A549 (cell line): ENCODE results near the gene THSD7A. TPM values are rescaled to one million over a fixed set of nuclear protein-coding genes. Genes with fewer than 3 reads are reported as not detected.

Source experiments
- ATAC-seq, 2 experiments: fragments of 200-7000 bp in 1 of 2; fragments of >200 bp in 1 of 2; cut with Nextera tagmentation in 1 of 2; cut with Tn5 transposase in 1 of 2; 3 replicates each; pipeline versions ENCODE4 v1.8.0 to v1.9.1; 2018 to 2020; ENCODE audit warnings: mild to moderate bottlenecking in 1 of 2, moderate library complexity in 1 of 2
- CTCF ChIA-PET: fragments of 300-600 bp; sonication (Branson Sonifier 250); formaldehyde crosslinking; extraction: SDS; loops from one replicate; lab custom pipeline; 2021; ENCODE audit warnings: antibody characterized with exemption, inconsistent platforms; lab: Yijun Ruan, JAX
- POLR2A ChIA-PET: fragments of 350-600 bp; formaldehyde crosslinking; extraction: SDS; loops from one replicate; lab custom pipeline; 2021; ENCODE audit warnings: antibody characterized with exemption, inconsistent platforms; lab: Yijun Ruan, JAX
- DNase-seq, 2 experiments: peaks; one replicate each; pipeline versions ENCODE4 v3.0.0 to v3.0.0-alpha.2; 2011 to 2016; ENCODE audit warnings: low read depth in 1 of 2, low spot score in 1 of 2
- FAIRE-seq: peaks from 2 replicates; lab custom pipeline; 2011; peaks lifted over from hg19 to GRCh38; lab: Jason Lieb, UNC
- H3K27ac ChIP-seq, 2 experiments: fragments of >200 bp; sonication (Bioruptor Twin); formaldehyde crosslinking; 3 replicates each; pipeline ENCODE4 v1.5.1; 2016 to 2017
- H3K4me1 ChIP-seq: fragments of >200 bp; sonication (Bioruptor Twin); formaldehyde crosslinking; 3 replicates; pipeline ENCODE4 v1.6.1; 2016
- H3K4me2 ChIP-seq: fragments of >200 bp; sonication (Bioruptor Twin); formaldehyde crosslinking; 3 replicates; pipeline ENCODE4 v1.6.1; 2016
- H3K4me3 ChIP-seq: fragments of >200 bp; sonication (Bioruptor Twin); formaldehyde crosslinking; 3 replicates; pipeline ENCODE4 v1.5.1; 2016
- H3K9me3 ChIP-seq: fragments of >200 bp; sonication (Bioruptor Twin); formaldehyde crosslinking; 3 replicates; pipeline ENCODE4 v1.6.1; 2016
- CEBPB ChIP-seq, 2 experiments: fragments of >200 bp in 1 of 2; sonication (Bioruptor Twin) in 1 of 2; formaldehyde crosslinking in 1 of 2; IDR thresholded peaks; 2 replicates each; pipeline ENCODE4 v1.6.1; 2012 to 2016
- CHD2 ChIP-seq: fragments of 150-350 bp; IDR thresholded peaks from 2 replicates; pipeline ENCODE4 v1.6.1; 2014; ENCODE audit warnings: low read length; ENCODE audit not compliant: partially characterized antibody
- HDAC2 ChIP-seq: fragments of 200-600 bp; sonication (generic); IDR thresholded peaks from 2 replicates; pipeline ENCODE4 v1.6.1; 2016
- HOXA7 ChIP-seq: fragments of 250-450 bp; sonication (Bioruptor Pico); IDR thresholded peaks from 2 replicates; pipeline ENCODE4 v1.5.0; 2020; ENCODE audit warnings: mild to moderate bottlenecking, moderate library complexity
- HOXB5 ChIP-seq: fragments of 250-450 bp; sonication (Bioruptor Pico); IDR thresholded peaks from 2 replicates; pipeline ENCODE4 v1.5.0; 2020; ENCODE audit warnings: mild to moderate bottlenecking, moderate library complexity
- JUN ChIP-seq, 2 experiments: fragments of >200 bp; sonication (Bioruptor Twin); formaldehyde crosslinking; IDR thresholded peaks; 2 replicates in 1 of 2; 3 replicates in 1 of 2; pipeline ENCODE4 v1.6.1; 2016 to 2017
- JUNB ChIP-seq: fragments of >200 bp; sonication (Bioruptor Twin); formaldehyde crosslinking; IDR thresholded peaks from 2 replicates; pipeline ENCODE4 v1.6.1; 2016
- MAFK ChIP-seq: fragments of 450-650 bp; IDR thresholded peaks from 2 replicates; pipeline ENCODE4 v1.6.1; 2014; ENCODE audit not compliant: partially characterized antibody
- NFE2L2 ChIP-seq: fragments of 150-350 bp; conservative IDR thresholded peaks from 2 replicates; pipeline ENCODE4 v1.6.1; 2014; ENCODE audit warnings: low read length
- NPAS2 ChIP-seq: fragments of 250-450 bp; sonication (Bioruptor Pico); IDR thresholded peaks from 2 replicates; pipeline ENCODE4 v1.8.0; 2022; ENCODE audit warnings: mild to moderate bottlenecking, moderate library complexity, borderline replicate concordance
- NR3C1 ChIP-seq: fragments of >200 bp; sonication (Bioruptor Twin); formaldehyde crosslinking; IDR thresholded peaks from 3 replicates; pipeline ENCODE4 v1.6.1; 2017
- POLR2AphosphoS2 ChIP-seq: conservative IDR thresholded peaks from 2 replicates; pipeline ENCODE4 v1.6.1; 2012; ENCODE audit warnings: low read length, improper control_type of control experiment, inconsistent platforms
- RCOR1 ChIP-seq: fragments of 150-350 bp; IDR thresholded peaks from 2 replicates; pipeline ENCODE4 v1.6.1; 2014; ENCODE audit warnings: antibody characterized with exemption, low read length, low read depth
- RFX5 ChIP-seq: fragments of 450-650 bp; IDR thresholded peaks from 2 replicates; pipeline ENCODE4 v1.7.1; 2014; ENCODE audit warnings: antibody characterized with exemption, mild to moderate bottlenecking, moderate library complexity
- SREBF2 ChIP-seq: fragments of 450-650 bp; IDR thresholded peaks from 2 replicates; pipeline ENCODE4 v1.6.1; 2014; ENCODE audit warnings: mild to moderate bottlenecking, moderate library complexity
- ZNF302 ChIP-seq: fragments of 250-450 bp; sonication (Bioruptor Pico); IDR thresholded peaks from 2 replicates; pipeline ENCODE4 v1.9.0; 2021; ENCODE audit warnings: inconsistent platforms, mild to moderate bottlenecking, moderate library complexity
- ZSCAN20 ChIP-seq: fragments of 250-450 bp; sonication (Bioruptor Pico); IDR thresholded peaks from 2 replicates; pipeline ENCODE4 v1.8.0; 2022; ENCODE audit warnings: mild to moderate bottlenecking, moderate library complexity
- WGBS: methylation state at CpG from one replicate; pipeline ENCODE4 v1.1.6; 2017; ENCODE audit errors: missing lambda C conversion rate; 5-methylcytosine and 5-hydroxymethylcytosine counted together
- polyA plus RNA-seq, 4 experiments: library from polyadenylated mRNA; depleted of rRNA in 3 of 4; stranded (reverse); fragments of >200 nt; fragmentation: RNase III in 1 of 4; extraction: RNeasy Plus Mini Kit Qiagen cat#74134 plus additional on column Dnase treatment in 1 of 4; gene quantifications; 2 replicates in 3 of 4; 3 replicates in 1 of 4; pipeline ENCODE4 v1.2.3, GENCODE V29; 2011 to 2017
- TF ChIP-seq, protein P1 (sequence below): fragments of 150-350 bp; IDR thresholded peaks from 2 replicates; pipeline ENCODE4 v1.6.1; 2014; ENCODE audit warnings: low read depth, mild to moderate bottlenecking, low read length
- TF ChIP-seq, protein P2 (sequence below): IDR thresholded peaks from 2 replicates; pipeline ENCODE4 v1.6.1; 2012
- TF ChIP-seq, protein P3 (sequence below): fragments of 250-450 bp; sonication (Bioruptor Pico); IDR thresholded peaks from 2 replicates; pipeline ENCODE4 v1.5.0; 2020; ENCODE audit warnings: low read depth, mild to moderate bottlenecking, moderate library complexity

The THSD7A gene
- polyA plus RNA-seq, 2 of the 4 experiments (the other 2 are of a cell fraction) = 5.7 to 11.8 TPM

DNA sequence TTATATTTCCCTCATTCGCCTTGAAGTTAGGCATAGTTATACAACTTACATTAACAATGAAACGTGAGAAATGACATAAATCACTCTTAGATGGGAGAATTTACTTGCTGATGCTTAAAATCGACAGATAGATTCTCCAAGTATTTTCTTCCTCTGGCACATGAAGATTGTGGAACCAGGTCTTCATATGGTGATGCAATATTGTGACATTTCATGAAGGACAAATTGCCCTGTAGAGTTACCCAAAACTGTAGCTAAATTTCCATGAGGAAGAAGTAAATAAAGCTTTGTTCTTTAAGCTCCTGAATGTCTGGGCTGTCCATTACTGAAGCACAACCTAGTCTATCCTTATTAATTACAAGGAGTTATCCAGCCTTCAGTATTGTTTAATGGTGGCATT is 353.1 kb downstream of the THSD7A start:
- no peaks in the 10 kb centered on the region for H3K4me1 ChIP-seq
- no peak for DNase-seq
- CTCF ChIA-PET = no interaction called here
- H3K9me3 ChIP-seq = no peaks in the 10 kb centered on the region
- POLR2A ChIA-PET = no interaction called here
- TF ChIP-seq MAFK (no peak), HOXB5 (CRISPR knock-in tag) (no peak), CEBPB (IDR thresholded peaks at IDR 0.05) (peak in 1 of 2 experiments; percentile 6; a peak in 1 of 4 replicates)
- 48% methylated on average over 3 of the region's 3 CpGs for WGBS
- no peak overlapping the region for H3K4me2 ChIP-seq
- no peak for FAIRE-seq
- ATAC-seq = no peak
- no peak overlapping the region for H3K27ac ChIP-seq
- H3K4me3 ChIP-seq = no peak overlapping the region

DNA sequence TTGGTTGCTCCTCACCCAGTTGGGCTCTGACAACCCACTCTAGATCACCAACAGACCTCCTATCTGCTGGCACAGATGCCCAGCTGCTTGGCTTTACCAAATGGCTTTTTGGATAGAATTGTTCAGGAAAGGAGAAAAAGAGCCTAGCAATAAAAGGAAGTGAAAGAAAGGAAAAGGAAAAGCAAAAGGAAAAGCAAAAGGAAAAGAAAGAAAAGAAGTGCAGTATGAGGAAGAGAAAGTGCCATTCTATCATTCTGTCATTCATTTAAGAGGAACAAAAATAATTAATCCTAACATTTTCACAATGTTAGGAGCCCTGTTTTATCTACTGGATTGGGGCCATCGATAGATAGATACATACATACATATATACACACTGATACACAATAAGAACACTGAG is 353.6 kb downstream of the THSD7A start:
- CTCF ChIA-PET = no interaction called here

DNA sequence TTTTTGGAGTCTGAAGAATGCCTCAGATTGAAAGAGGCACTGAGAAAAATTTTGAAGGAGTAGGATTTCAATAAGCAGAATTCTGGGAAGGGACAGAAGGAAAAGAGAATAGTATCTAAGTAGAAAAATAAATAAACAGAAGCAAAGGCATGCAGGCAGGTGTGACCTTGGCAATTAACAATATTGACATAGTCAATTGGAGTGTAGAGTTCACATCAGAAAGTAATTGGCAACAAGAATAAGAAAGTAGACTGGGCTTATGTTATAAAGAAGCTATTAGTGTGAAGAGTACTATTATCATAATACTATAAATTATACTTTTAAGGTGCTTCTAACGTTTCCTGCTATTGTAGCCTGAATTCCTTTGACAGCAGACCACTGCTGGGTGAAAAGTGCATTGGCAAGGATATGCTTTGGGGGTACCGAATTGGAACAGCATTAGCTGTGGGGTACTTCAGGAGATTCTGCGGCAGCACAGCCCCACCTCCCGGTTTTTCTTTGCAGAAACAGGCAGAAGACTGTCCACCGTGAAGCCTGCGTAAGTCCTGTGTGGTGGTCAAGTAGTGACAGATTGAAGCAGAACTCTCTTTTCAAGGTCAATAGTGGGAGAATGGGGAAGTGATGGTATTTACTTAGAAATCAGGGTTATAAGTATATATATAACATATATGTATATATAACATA is 357.0 kb downstream of the THSD7A start:
- CTCF ChIA-PET = no interaction called here
- Histone ChIP-seq H3K4me3 (no peak overlapping the region), H3K4me2 (no peak overlapping the region), H3K4me1 (no peaks in the 10 kb centered on the region), H3K9me3 (no peaks in the 10 kb centered on the region), H3K27ac (no peak overlapping the region)
- no peak for DNase-seq
- no peak for ATAC-seq
- WGBS = 57% methylated on average over 6 of the region's 6 CpGs
- FAIRE-seq = no peak
- POLR2A ChIA-PET = no interaction called here
- TF ChIP-seq HDAC2 (no peak), ZNF302 (no peak), JUNB (no peak), NR3C1 (no peak), RCOR1 (no peak), HOXA7 (CRISPR knock-in tag) (no peak), ZSCAN20 (CRISPR knock-in tag) (no peak), CHD2 (no peak), NPAS2 (CRISPR knock-in tag) (no peak), JUN (IDR thresholded peaks at IDR 0.05) (no peak)
- TF ChIP-seq, all 56 proteins: peak for 0

More for the DNA sequence above, 353.6 kb downstream of the THSD7A start:
- no peak overlapping the region for H3K4me3 ChIP-seq
- FAIRE-seq (no peak), DNase-seq (no peak), ATAC-seq (no peak)
- no peak overlapping the region for H3K4me2 ChIP-seq
- no peaks in the 10 kb centered on the region for H3K4me1 ChIP-seq
- WGBS = 27% methylated on average over 1 of the region's 1 CpG
- POLR2A ChIA-PET = no interaction called here
- no peaks in the 10 kb centered on the region for H3K9me3 ChIP-seq
- no peak for TF ChIP-seq POLR2AphosphoS2
- TF ChIP-seq, protein P1, sequence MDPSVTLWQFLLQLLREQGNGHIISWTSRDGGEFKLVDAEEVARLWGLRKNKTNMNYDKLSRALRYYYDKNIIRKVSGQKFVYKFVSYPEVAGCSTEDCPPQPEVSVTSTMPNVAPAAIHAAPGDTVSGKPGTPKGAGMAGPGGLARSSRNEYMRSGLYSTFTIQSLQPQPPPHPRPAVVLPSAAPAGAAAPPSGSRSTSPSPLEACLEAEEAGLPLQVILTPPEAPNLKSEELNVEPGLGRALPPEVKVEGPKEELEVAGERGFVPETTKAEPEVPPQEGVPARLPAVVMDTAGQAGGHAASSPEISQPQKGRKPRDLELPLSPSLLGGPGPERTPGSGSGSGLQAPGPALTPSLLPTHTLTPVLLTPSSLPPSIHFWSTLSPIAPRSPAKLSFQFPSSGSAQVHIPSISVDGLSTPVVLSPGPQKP = no peak
- no peak for TF ChIP-seq NFE2L2
- TF ChIP-seq SREBF2 = no peak
- TF ChIP-seq, protein P2, sequence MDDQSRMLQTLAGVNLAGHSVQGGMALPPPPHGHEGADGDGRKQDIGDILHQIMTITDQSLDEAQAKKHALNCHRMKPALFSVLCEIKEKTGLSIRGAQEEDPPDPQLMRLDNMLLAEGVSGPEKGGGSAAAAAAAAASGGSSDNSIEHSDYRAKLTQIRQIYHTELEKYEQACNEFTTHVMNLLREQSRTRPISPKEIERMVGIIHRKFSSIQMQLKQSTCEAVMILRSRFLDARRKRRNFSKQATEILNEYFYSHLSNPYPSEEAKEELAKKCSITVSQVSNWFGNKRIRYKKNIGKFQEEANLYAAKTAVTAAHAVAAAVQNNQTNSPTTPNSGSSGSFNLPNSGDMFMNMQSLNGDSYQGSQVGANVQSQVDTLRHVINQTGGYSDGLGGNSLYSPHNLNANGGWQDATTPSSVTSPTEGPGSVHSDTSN = no peak
- no peak for TF ChIP-seq JUN (IDR thresholded peaks at IDR 0.05)
- TF ChIP-seq, protein P3, sequence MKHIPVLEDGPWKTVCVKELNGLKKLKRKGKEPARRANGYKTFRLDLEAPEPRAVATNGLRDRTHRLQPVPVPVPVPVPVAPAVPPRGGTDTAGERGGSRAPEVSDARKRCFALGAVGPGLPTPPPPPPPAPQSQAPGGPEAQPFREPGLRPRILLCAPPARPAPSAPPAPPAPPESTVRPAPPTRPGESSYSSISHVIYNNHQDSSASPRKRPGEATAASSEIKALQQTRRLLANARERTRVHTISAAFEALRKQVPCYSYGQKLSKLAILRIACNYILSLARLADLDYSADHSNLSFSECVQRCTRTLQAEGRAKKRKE (CRISPR knock-in tag) = no peak
- no peak for TF ChIP-seq RFX5
- no peak overlapping the region for H3K27ac ChIP-seq
